Natural killer cell (primary cell): Measurements from ENCODE around the gene PGLYRP4. TPM values are rescaled to one million over a fixed set of nuclear protein-coding genes. Genes with fewer than 3 reads are reported as not detected.

ENCODE experiments used
- ATAC-seq, 3 donors: fragments of 150-1000 bp in 2 of 3; fragments of 200-7000 bp in 1 of 3; cut with Tn5 transposase; 1 replicate in 1 of 3; 2 replicates in 2 of 3; pipeline ENCODE4 v1.10.0; 2021; ENCODE audit warnings: mild to moderate bottlenecking in 2 of 3, moderate library complexity in 2 of 3
- DNase-seq, 2 donors: peaks; one replicate each; pipeline versions ENCODE4 v3.0.0 to v3.0.0-alpha.2; 2013 to 2021; ENCODE audit warnings: mixed read lengths in 1 of 2
- H3K27ac ChIP-seq: one replicate; pipeline ENCODE4 v1.5.1; 2013; ENCODE audit warnings: mild to moderate bottlenecking, low read length
- H3K27me3 ChIP-seq: one replicate; pipeline ENCODE4 v1.6.1; 2013; ENCODE audit warnings: low read length; ENCODE audit not compliant: control insufficient read depth, insufficient read depth
- H3K36me3 ChIP-seq: one replicate; pipeline ENCODE4 v1.6.1; 2013; ENCODE audit warnings: low read length; ENCODE audit not compliant: control insufficient read depth, insufficient read depth
- H3K4me1 ChIP-seq: one replicate; pipeline ENCODE4 v1.6.1; 2013; ENCODE audit warnings: low read length; ENCODE audit not compliant: control insufficient read depth, insufficient read depth
- H3K4me3 ChIP-seq: one replicate; pipeline ENCODE4 v1.5.1; 2013; ENCODE audit warnings: low read length
- H3K9me3 ChIP-seq: one replicate; pipeline ENCODE4 v1.6.1; 2013; ENCODE audit warnings: low read length; ENCODE audit not compliant: control insufficient read depth, insufficient read depth
- H3K27ac Mint-ChIP-seq, 2 donors: one replicate each; pipeline ENCODE4 v1.8.0; 2022; ENCODE audit warnings: mild to moderate bottlenecking in 2 of 2, mixed read lengths in 2 of 2, moderate library complexity in 1 of 2
- H3K27me3 Mint-ChIP-seq, 2 donors: one replicate each; pipeline ENCODE4 v1.8.0; 2022; ENCODE audit warnings: low read depth in 2 of 2, mixed read lengths in 2 of 2
- H3K36me3 Mint-ChIP-seq: one replicate; pipeline ENCODE4 v1.8.0; 2022; ENCODE audit warnings: mixed read lengths
- H3K4me1 Mint-ChIP-seq, 2 donors: one replicate each; pipeline ENCODE4 v1.8.0; 2022; ENCODE audit warnings: mixed read lengths in 2 of 2
- H3K4me3 Mint-ChIP-seq: one replicate; pipeline ENCODE4 v1.8.0; 2022; ENCODE audit warnings: mild to moderate bottlenecking, moderate library complexity, mixed read lengths
- H3K9me3 Mint-ChIP-seq, 2 donors: one replicate each; pipeline ENCODE4 v1.8.0; 2022; ENCODE audit warnings: mixed read lengths in 2 of 2
- WGBS: methylation state at CpG from one replicate; pipeline ENCODE4 v1.1.7; 2013; ENCODE audit warnings: missing lambda C conversion rate; ENCODE audit not compliant: insufficient coverage; 5-methylcytosine and 5-hydroxymethylcytosine counted together
- intact Hi-C: fragments of 100-400 bp; cut with micrococcal nuclease; formaldehyde crosslinking; loops from one replicate; pipeline ENCODE4 v1.14.2; 2022
- total RNA-seq, 4 donors: library from RNA; stranded (reverse); fragments of 120-200 nt in 1 of 4; gene quantifications; one replicate each; pipeline versions ENCODE4 v1.2.3 to v1.2.4, GENCODE V29; 2013 to 2022
- TF ChIP-seq, protein P1 (sequence below): fragments of 200-600 bp; IDR thresholded peaks from one replicate; pipeline ENCODE4 v1.8.0; 2022; ENCODE audit warnings: antibody characterized with exemption

The PGLYRP4 gene, protein sequence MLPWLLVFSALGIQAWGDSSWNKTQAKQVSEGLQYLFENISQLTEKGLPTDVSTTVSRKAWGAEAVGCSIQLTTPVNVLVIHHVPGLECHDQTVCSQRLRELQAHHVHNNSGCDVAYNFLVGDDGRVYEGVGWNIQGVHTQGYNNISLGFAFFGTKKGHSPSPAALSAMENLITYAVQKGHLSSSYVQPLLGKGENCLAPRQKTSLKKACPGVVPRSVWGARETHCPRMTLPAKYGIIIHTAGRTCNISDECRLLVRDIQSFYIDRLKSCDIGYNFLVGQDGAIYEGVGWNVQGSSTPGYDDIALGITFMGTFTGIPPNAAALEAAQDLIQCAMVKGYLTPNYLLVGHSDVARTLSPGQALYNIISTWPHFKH
- not detected for total RNA-seq
- total RNA-seq (2013) = not detected

DNA sequence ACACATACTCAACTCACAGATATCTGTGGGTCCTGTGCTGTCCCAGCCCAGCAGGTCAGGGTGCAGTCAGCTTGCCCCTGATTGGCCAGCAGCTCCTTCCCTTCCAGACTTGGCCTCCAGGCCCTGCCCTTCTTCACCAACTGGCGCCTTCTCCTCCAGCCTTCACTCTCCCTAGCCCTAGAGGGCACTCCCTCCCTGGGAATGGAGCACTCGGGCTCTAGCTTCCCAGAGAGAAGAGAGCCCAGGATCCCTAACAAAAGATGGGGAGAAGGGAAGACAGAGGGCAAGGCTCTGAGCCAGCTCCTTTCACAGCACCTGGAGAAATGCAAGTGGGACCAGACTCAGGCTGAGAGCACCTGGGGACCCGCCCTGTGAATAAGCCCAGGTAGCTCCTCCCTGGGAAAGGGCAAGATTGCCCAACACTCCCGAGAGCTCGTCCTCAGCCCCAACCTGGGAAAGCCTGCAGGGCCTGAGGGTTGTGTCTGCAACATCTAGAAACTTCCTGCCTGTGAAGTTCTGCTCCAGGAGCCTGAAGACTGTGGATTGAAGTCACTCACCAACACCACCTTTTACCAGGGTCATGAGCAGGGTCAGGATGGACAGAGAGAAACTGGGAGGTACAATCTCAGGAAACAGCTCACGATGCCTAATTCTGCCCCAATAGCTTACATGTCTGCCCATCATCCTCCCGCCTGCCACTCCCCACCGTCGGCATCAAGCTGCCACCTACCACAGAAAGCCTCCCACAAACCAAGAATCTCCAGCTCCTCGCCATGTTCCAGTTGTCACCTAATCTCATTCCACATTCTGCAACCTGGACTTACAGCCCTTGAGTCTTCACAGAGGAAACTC lies at the start of gene PGLYRP4:
Gene PGLYRP4, minus strand, starts transcription at position 331 of the 852 bp plus-strand sequence. CDS start 909 bp downstream, outside the sequence.
- 67% methylated on average over 10 of the region's 10 CpGs for WGBS
- Mint-ChIP-seq H3K9me3 (no peaks in the 10 kb centered on the region), H3K36me3 (no peaks in the 10 kb centered on the region), H3K27ac (no peak within 1 kb of the TSS), H3K27me3 (peaks cover 40 to 48% of the 10 kb centered on the region in 2 donors), H3K4me1 (peaks cover 17 to 20% of the 10 kb centered on the region in 2 donors), H3K4me3 (no peak within 1 kb of the TSS)
- TF ChIP-seq, protein P1, sequence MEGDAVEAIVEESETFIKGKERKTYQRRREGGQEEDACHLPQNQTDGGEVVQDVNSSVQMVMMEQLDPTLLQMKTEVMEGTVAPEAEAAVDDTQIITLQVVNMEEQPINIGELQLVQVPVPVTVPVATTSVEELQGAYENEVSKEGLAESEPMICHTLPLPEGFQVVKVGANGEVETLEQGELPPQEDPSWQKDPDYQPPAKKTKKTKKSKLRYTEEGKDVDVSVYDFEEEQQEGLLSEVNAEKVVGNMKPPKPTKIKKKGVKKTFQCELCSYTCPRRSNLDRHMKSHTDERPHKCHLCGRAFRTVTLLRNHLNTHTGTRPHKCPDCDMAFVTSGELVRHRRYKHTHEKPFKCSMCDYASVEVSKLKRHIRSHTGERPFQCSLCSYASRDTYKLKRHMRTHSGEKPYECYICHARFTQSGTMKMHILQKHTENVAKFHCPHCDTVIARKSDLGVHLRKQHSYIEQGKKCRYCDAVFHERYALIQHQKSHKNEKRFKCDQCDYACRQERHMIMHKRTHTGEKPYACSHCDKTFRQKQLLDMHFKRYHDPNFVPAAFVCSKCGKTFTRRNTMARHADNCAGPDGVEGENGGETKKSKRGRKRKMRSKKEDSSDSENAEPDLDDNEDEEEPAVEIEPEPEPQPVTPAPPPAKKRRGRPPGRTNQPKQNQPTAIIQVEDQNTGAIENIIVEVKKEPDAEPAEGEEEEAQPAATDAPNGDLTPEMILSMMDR = no peak
- intact Hi-C loops = no loop called here
- Histone ChIP-seq H3K36me3 (no peaks in the 10 kb centered on the region), H3K4me3 (no peak within 1 kb of the TSS), H3K4me1 (peaks cover 22% of the 10 kb centered on the region), H3K27ac (no peak within 1 kb of the TSS), H3K9me3 (no peaks in the 10 kb centered on the region), H3K27me3 (peaks cover 7% of the 10 kb centered on the region)
- DNase-seq (no peak), ATAC-seq (no peak)

DNA sequence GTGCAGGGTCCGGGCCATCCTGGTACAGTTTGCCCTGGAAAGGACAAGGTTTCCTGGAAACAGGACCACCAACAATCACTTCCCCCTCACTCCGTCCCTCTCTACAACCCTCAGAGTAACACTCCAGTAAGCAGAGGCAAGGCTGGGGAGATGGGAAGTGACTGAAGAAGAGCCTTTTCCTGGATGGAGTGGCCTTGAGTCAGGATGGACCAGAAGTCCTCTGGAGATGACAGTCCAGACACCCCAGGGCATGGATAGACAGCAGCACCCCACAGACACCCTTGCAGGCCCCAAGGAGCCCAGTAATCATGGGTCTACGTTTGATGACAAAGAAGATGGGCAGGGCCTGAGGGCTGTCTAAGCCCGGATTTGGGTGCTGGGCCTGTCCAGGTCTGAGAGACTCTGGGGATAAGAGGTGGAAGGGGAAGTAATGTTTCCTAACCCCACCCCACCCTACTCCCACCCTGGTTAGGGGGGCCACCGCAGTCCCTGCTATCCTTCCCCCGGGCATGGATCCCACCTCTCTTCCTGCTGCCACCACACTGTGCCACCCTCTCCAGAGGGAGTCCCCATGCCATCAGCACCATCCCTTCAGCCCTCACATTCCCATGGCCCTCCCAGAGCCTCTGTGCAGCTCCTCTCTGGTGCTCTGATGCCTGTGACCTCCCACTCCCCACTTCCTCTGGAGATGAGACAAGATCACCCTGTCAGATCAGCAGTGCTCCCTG lies 49.4 kb upstream of the PGLYRP4 start:
- 86% methylated on average over 4 of the region's 6 CpGs for WGBS

DNA sequence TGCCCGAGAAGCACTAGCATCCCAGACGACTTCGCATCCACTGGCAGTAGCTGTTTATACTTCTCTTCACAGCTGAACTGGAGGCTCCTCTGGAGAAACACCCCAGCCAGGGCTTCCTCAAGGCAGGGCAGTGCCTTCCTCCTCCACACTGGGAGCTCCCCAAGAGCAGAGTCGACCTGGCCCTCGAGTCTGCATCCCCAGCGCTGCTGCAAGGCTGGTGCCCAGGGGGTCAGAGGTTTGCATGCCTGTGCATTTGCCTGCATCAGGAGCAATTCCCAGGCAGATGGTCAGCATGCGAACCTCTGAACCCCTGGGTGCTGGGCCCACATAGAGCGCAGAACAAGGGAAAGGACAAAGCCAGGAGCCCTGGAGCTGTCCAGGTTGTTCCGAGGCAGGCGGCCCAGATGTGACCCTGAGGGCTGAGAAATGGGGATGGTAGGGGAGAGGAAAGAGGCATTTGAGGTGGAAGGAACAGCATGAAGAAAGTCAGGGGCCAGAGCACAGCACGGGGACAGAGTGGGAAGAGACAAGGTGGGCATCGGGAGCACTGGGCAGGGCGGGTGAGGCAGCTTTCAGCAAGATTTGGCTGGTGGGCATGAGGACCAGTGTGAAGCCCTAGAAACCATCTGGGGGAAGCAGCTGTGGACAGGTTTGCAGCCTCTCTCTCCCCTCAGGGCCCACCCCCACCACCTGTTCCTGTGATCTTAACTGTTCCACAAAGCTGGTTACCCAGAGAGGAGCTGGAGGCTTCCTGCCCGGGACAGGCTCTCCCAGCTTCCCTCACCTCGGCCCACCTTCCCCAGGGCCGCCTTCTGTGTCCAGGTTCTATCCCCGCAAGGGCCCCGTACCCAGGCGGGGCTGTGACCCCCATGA lies 48.6 kb upstream of the PGLYRP4 start:
- H3K4me3 ChIP-seq = no peak overlapping the region
- TF ChIP-seq, protein P1 = no peak
- H3K27me3 ChIP-seq = no peaks in the 10 kb centered on the region
- H3K36me3 Mint-ChIP-seq = no peaks in the 10 kb centered on the region
- DNase-seq = no peak
- ATAC-seq = no peak
- no peaks in the 10 kb centered on the region for H3K36me3 ChIP-seq
- no peaks in the 10 kb centered on the region for H3K4me1 ChIP-seq
- peaks cover 12 to 16% of the 10 kb centered on the region in 2 donors for H3K27me3 Mint-ChIP-seq
- H3K4me1 Mint-ChIP-seq = no peaks in the 10 kb centered on the region
- H3K9me3 Mint-ChIP-seq = no peaks in the 10 kb centered on the region
- no peak overlapping the region for H3K27ac Mint-ChIP-seq
- no peak overlapping the region for H3K27ac ChIP-seq
- intact Hi-C loops = no loop called here
- H3K4me3 Mint-ChIP-seq = no peak overlapping the region
- 85% methylated on average over 19 of the region's 19 CpGs for WGBS
- H3K9me3 ChIP-seq = no peaks in the 10 kb centered on the region

More for the DNA sequence above, 49.4 kb upstream of the PGLYRP4 start:
- no peak overlapping the region for H3K27ac Mint-ChIP-seq
- no peaks in the 10 kb centered on the region for H3K27me3 ChIP-seq
- no peaks in the 10 kb centered on the region for H3K4me1 ChIP-seq
- H3K36me3 ChIP-seq = no peaks in the 10 kb centered on the region
- no peaks in the 10 kb centered on the region for H3K9me3 Mint-ChIP-seq
- TF ChIP-seq, protein P1 = no peak
- DNase-seq = no peak
- peaks cover 10 to 16% of the 10 kb centered on the region in 2 donors for H3K27me3 Mint-ChIP-seq
- H3K4me3 Mint-ChIP-seq = no peak overlapping the region
- intact Hi-C loops = no loop called here
- no peak for ATAC-seq
- H3K4me1 Mint-ChIP-seq = no peaks in the 10 kb centered on the region
- no peaks in the 10 kb centered on the region for H3K36me3 Mint-ChIP-seq
- no peak overlapping the region for H3K27ac ChIP-seq
- no peaks in the 10 kb centered on the region for H3K9me3 ChIP-seq
- no peak overlapping the region for H3K4me3 ChIP-seq
